HL-60 (cell line): ENCODE data around the gene HYAL1.

ENCODE experiments used
- CTCF ChIP-seq: IDR thresholded peaks from one replicate; pipeline ENCODE4 v1.5.1; 2011; ENCODE audit warnings: low read length, control low read depth, inconsistent platforms; ENCODE audit not compliant: insufficient read depth
- GABPA ChIP-seq: IDR thresholded peaks from 2 replicates; pipeline ENCODE4 v1.6.1; 2012; ENCODE audit warnings: low read depth

DNA sequence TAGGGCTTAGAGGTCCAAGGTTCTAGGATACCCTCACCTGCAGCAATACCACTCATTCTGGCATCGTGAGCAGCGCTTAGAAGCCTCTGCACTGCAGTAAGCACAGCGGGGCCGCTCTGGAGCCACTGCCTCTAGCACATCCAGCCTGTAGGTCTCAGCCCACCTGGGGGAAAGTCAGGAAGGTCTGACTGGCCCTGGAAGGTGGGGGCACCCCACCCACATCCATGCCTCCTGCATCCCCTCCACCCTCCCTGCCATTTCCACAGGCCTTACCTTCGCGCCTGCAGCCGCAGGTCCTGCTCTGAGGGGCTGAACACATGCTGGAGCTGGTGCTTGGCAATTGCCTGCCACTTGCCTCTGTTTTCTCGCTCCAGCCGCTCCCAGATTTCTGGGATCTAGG, 38.2 kb upstream of the HYAL1 start:
- TF ChIP-seq CTCF (no peak), GABPA (no peak)
